HUES64 (cell line): ENCODE measurements around the gene EPPIN. TPM values are rescaled to one million over a fixed set of nuclear protein-coding genes. Genes with fewer than 3 reads are reported as not detected.
"Not testable (repeated sequence)": the region's sequence is repeated elsewhere in the genome, so short reads cannot be mapped to it uniquely, and the experiment has no call there.

ENCODE experiments used
- H3K27ac ChIP-seq: 2 replicates; pipeline ENCODE4 v1.7.0; 2013; ENCODE audit warnings: low read depth, low read length, inconsistent platforms
- H3K27me3 ChIP-seq: 2 replicates; pipeline ENCODE4 v1.6.1; 2013; ENCODE audit warnings: mild to moderate bottlenecking, low read length; ENCODE audit not compliant: insufficient read depth
- H3K36me3 ChIP-seq: 2 replicates; pipeline ENCODE4 v1.6.1; 2013; ENCODE audit warnings: mild to moderate bottlenecking, low read length; ENCODE audit not compliant: insufficient read depth
- H3K4me1 ChIP-seq: 2 replicates; pipeline ENCODE4 v1.6.1; 2013; ENCODE audit warnings: mild to moderate bottlenecking, low read length, moderate library complexity; ENCODE audit not compliant: insufficient read depth
- H3K4me3 ChIP-seq: 2 replicates; pipeline ENCODE4 v1.5.1; 2013; ENCODE audit warnings: mild to moderate bottlenecking, low read length, moderate library complexity
- H3K9ac ChIP-seq: 2 replicates; pipeline ENCODE4 v1.6.1; 2013; ENCODE audit warnings: mild to moderate bottlenecking, low read depth, low read length
- H3K9me3 ChIP-seq: 2 replicates; pipeline ENCODE4 v1.6.1; 2013; ENCODE audit warnings: low read depth, low read length; ENCODE audit not compliant: insufficient read depth
- WGBS: fragments of 150-250, 120-280 bp; methylation state at CpG from one replicate; pipeline ENCODE4 v1.1.7; 2013; ENCODE audit warnings: missing lambda C conversion rate; 5-methylcytosine and 5-hydroxymethylcytosine counted together
- polyA plus RNA-seq, 2 experiments: library from polyadenylated mRNA; stranded (reverse); fragments of 50-300 nt; gene quantifications; one replicate each; pipeline ENCODE4 v1.2.3, GENCODE V29; 2013

Gene EPPIN
- not detected for polyA plus RNA-seq (2013, experiment 1 of 2)
- not detected for polyA plus RNA-seq (2013, experiment 2 of 2)

- Histone ChIP-seq H3K4me1 (no peaks in the 10 kb centered on the region), H3K27ac (no peak within 1 kb of the TSS), H3K4me3 (no peak within 1 kb of the TSS), H3K27me3 (no peaks in the 10 kb centered on the region), H3K36me3 (no peaks in the 10 kb centered on the region), H3K9me3 (no peaks in the 10 kb centered on the region), H3K9ac (no peak within 1 kb of the TSS)
- WGBS, result 97% methylated on average over 6 of the region's 6 CpGs
Observed at GRCh38 chr20:45547206-45547770, at the start of gene EPPIN. Gene EPPIN (minus strand): TSS chr20:45547401. CDS start chr20:45547357, 44 bp downstream.

- no peak overlapping the region for H3K9ac ChIP-seq
- no peak overlapping the region for H3K27ac ChIP-seq
- H3K4me1 ChIP-seq, result no peaks in the 10 kb centered on the region
- WGBS, result 46% methylated on average over 1 of the region's 1 CpG
- no peaks in the 10 kb centered on the region for H3K36me3 ChIP-seq
- peaks cover 3% of the 10 kb centered on the region; the same call in 1 of the 2 replicates for H3K9me3 ChIP-seq
- H3K4me3 ChIP-seq, result no peak overlapping the region
- H3K27me3 ChIP-seq, result no peaks in the 10 kb centered on the region
Observed at GRCh38 chr20:45595235-45595634, 48.0 kb upstream of the EPPIN start.

GRCh38 chr20:45593498-45593897 is 46.3 kb upstream of the EPPIN start:
- no peak overlapping the region for H3K27ac ChIP-seq
- no peaks in the 10 kb centered on the region for H3K27me3 ChIP-seq
- no peaks in the 10 kb centered on the region for H3K36me3 ChIP-seq
- H3K9me3 ChIP-seq, result peaks cover 3% of the 10 kb centered on the region; the same call in 1 of the 2 replicates
- no peaks in the 10 kb centered on the region for H3K4me1 ChIP-seq
- WGBS, result no CpG with 5 or more reads among the region's 1 CpG
- H3K9ac ChIP-seq, result no peak overlapping the region
- no peak overlapping the region for H3K4me3 ChIP-seq

- 82% methylated on average over 5 of the region's 5 CpGs for WGBS
- Histone ChIP-seq H3K9ac (no peak overlapping the region), H3K27ac (no peak overlapping the region), H3K4me1 (no peaks in the 10 kb centered on the region), H3K9me3 (peaks cover 3% of the 10 kb centered on the region; the same call in 1 of the 2 replicates), H3K4me3 (no peak overlapping the region), H3K36me3 (no peaks in the 10 kb centered on the region), H3K27me3 (no peaks in the 10 kb centered on the region)
Observed at GRCh38 chr20:45592574-45593189, 45.5 kb upstream of the EPPIN start.

GRCh38 chr20:45589725-45590124 is 42.5 kb upstream of the EPPIN start:
- Histone ChIP-seq H3K4me1 (no peaks in the 10 kb centered on the region), H3K4me3 (no peak overlapping the region), H3K9me3 (peaks cover 3% of the 10 kb centered on the region; the same call in 1 of the 2 replicates), H3K27ac (no peak overlapping the region), H3K36me3 (no peaks in the 10 kb centered on the region), H3K27me3 (no peaks in the 10 kb centered on the region), H3K9ac (no peak overlapping the region)
- WGBS, result 91% methylated on average over 1 of the region's 1 CpG

- Histone ChIP-seq H3K4me1 (peaks cover 3% of the 10 kb centered on the region), H3K36me3 (no peaks in the 10 kb centered on the region), H3K9ac (no peak overlapping the region), H3K27me3 (no peaks in the 10 kb centered on the region), H3K9me3 (peaks cover 3% of the 10 kb centered on the region; the same call in 1 of the 2 replicates), H3K27ac (no peak overlapping the region), H3K4me3 (no peak overlapping the region)
- 67% methylated on average over 1 of the region's 2 CpGs for WGBS
Observed at GRCh38 chr20:45588800-45589199, 41.6 kb upstream of the EPPIN start.

- WGBS, result 93% methylated on average over 5 of the region's 5 CpGs
- H3K9ac ChIP-seq, H3K9me3 ChIP-seq, H3K27ac ChIP-seq, H3K27me3 ChIP-seq, H3K36me3 ChIP-seq, H3K4me3 ChIP-seq: not testable (repeated sequence)
- H3K4me1 ChIP-seq, result peaks cover 21% of the 10 kb centered on the region
Observed at GRCh38 chr20:45585986-45586385, 38.8 kb upstream of the EPPIN start.

- H3K9me3 ChIP-seq, H3K27me3 ChIP-seq, H3K4me3 ChIP-seq, H3K27ac ChIP-seq, H3K36me3 ChIP-seq, H3K9ac ChIP-seq: not testable (repeated sequence)
- WGBS, result 68% methylated on average over 5 of the region's 5 CpGs
- H3K4me1 ChIP-seq, result peaks cover 21% of the 10 kb centered on the region
Observed at GRCh38 chr20:45584294-45584693, 37.1 kb upstream of the EPPIN start.

GRCh38 chr20:45583502-45583901 is 36.3 kb upstream of the EPPIN start:
- Histone ChIP-seq H3K36me3 (no peaks in the 10 kb centered on the region), H3K9me3 (no peaks in the 10 kb centered on the region), H3K27me3 (no peaks in the 10 kb centered on the region), H3K27ac (no peak overlapping the region), H3K9ac (no peak overlapping the region), H3K4me1 (peaks cover 23% of the 10 kb centered on the region), H3K4me3 (no peak overlapping the region)
- 27% methylated on average over 1 of the region's 3 CpGs for whole genome bisulfite sequencing

- Histone ChIP-seq H3K36me3 (no peaks in the 10 kb centered on the region), H3K27me3 (no peaks in the 10 kb centered on the region), H3K4me1 (peaks cover 29% of the 10 kb centered on the region), H3K9me3 (no peaks in the 10 kb centered on the region), H3K27ac (no peak overlapping the region), H3K4me3 (no peak overlapping the region), H3K9ac (no peak overlapping the region)
Observed at GRCh38 chr20:45581702-45582101, 34.5 kb upstream of the EPPIN start.

GRCh38 chr20:45579184-45579583 is 32.0 kb upstream of the EPPIN start, which contains the start of gene WFDC8:
Gene WFDC8 (minus strand): TSS chr20:45579284. CDS start chr20:45579247, 37 bp downstream.
- H3K9me3 ChIP-seq, result no peaks in the 10 kb centered on the region
- 92% methylated on average over 4 of the region's 4 CpGs for WGBS
- H3K27me3 ChIP-seq, result no peaks in the 10 kb centered on the region
- H3K9ac ChIP-seq, result peak within 1 kb of the TSS; percentile 19; the same call in 1 of the 2 replicates
- peak within 1 kb of the TSS; percentile 50; the same call in 1 of the 2 replicates for H3K27ac ChIP-seq
- peaks cover 35% of the 10 kb centered on the region for H3K4me1 ChIP-seq
- H3K36me3 ChIP-seq, result no peaks in the 10 kb centered on the region
- H3K4me3 ChIP-seq, result no peak within 1 kb of the TSS
